Muscle layer of colon (tissue), 2 donors: ENCODE data around the gene COG5.
"Not testable (repeated sequence)": the region's sequence is repeated elsewhere in the genome, so short reads cannot be mapped to it uniquely, and the experiment has no call there.

ENCODE experiments used
- H3K27ac ChIP-seq: one replicate; pipeline ENCODE4 v1.7.0; 2013; ENCODE audit warnings: low read depth, mild to moderate bottlenecking, low read length, moderate library complexity
- H3K27me3 ChIP-seq, 2 donors: one replicate each; pipeline ENCODE4 v1.7.0; 2013; ENCODE audit warnings: low read length in 2 of 2, mild to moderate bottlenecking in 2 of 2; ENCODE audit not compliant: insufficient read depth in 2 of 2, control insufficient read depth in 1 of 2
- H3K36me3 ChIP-seq: one replicate; pipeline ENCODE4 v1.7.0; 2013; ENCODE audit warnings: mild to moderate bottlenecking, low read length; ENCODE audit not compliant: insufficient read depth
- H3K4me1 ChIP-seq: one replicate; pipeline ENCODE4 v1.7.0; 2013; ENCODE audit warnings: mild to moderate bottlenecking, low read length; ENCODE audit not compliant: insufficient read depth
- H3K4me3 ChIP-seq, 2 donors: one replicate each; pipeline ENCODE4 v1.7.0; 2013; ENCODE audit warnings: low read length in 2 of 2, low read depth in 1 of 2, mild to moderate bottlenecking in 1 of 2, moderate library complexity in 1 of 2
- H3K9ac ChIP-seq: one replicate; pipeline ENCODE4 v1.7.0; 2013; ENCODE audit warnings: low read length
- H3K9me3 ChIP-seq: one replicate; pipeline ENCODE4 v1.7.0; 2013; ENCODE audit warnings: mild to moderate bottlenecking, low read length
- donor health status: abdominal sarcoma.
- donor health status: Adenocarcinoma of cecum.

Gene COG5

DNA sequence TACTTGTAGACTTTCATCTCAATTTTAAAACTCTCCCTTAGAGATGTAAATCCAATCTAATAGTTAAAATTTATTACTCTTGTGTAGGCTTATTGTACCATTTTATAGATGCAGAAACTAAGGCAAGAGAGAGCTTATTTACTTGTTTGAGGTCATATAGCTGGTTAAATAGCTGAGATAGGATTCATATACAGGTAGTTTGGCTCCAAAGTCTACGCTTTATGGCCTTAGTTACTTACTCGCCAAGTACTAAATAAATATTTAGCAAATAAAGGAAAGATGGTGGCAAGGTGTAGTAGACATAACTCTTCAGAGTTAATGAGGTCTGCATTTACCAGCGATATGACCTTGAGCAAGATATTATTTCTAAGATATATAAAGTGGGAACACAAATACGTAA, 308.1 kb downstream of the COG5 start:
- H3K4me1 ChIP-seq, result no peaks in the 10 kb centered on the region
- H3K36me3 ChIP-seq, result no peaks in the 10 kb centered on the region
- no peaks in the 10 kb centered on the region for H3K27me3 ChIP-seq
- H3K9ac ChIP-seq, result no peak overlapping the region
- H3K27ac ChIP-seq, result no peak overlapping the region
- H3K9me3 ChIP-seq, result no peaks in the 10 kb centered on the region
- no peak overlapping the region for H3K4me3 ChIP-seq

DNA sequence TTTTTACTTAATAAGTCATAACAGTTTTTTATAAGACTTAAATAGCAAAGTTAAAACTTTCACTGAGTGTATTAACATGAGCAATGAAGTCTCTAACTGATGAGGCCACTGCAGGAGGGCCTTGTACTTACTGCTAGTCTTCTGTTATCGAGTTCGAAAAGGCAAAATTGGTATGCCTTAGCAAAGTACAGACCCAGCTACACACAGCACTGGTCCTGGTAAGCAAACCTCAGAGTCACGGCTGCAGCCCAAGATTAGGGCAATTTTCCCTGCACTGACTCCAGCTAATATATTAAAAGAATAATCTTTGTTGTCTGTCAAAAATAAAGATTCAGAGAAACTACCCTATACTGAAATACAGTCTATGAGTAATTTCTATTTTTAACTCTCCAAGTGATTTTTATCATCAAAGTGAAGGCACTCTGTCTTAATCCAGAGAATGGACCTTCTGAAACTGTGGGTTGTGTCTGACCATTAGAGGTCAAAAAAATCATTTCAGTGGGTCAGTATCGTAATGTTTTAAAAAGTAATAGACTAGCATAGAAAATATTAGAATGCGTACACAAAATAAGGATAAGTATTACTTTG, 309.2 kb downstream of the COG5 start:
- Histone ChIP-seq H3K4me3 (no peak overlapping the region), H3K27ac (no peak overlapping the region), H3K9ac (no peak overlapping the region), H3K9me3 (no peaks in the 10 kb centered on the region), H3K4me1 (no peaks in the 10 kb centered on the region), H3K36me3 (no peaks in the 10 kb centered on the region), H3K27me3 (no peaks in the 10 kb centered on the region)

DNA sequence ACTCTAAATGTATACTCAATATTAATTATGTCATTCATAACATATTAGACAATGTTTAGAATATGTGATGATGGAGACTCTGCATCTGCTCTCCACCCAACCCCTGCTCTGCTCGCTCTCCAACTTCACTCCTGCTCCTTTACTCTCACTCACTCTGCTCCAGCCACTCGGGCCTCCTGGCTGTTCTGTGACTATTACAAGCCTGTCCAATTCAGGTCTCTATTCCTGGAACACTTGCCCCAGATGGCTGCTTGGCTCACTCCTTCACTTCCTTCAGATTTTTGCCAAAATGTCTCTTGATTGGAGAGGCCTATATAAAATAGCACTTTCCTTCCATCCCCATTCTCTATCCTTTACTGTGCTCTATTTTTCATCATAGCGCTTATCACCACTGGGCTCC, 310.1 kb downstream of the COG5 start:
- Histone ChIP-seq H3K4me3 (no peak overlapping the region), H3K4me1 (no peaks in the 10 kb centered on the region), H3K36me3 (no peaks in the 10 kb centered on the region), H3K27me3 (no peaks in the 10 kb centered on the region), H3K9ac (no peak overlapping the region), H3K27ac (no peak overlapping the region), H3K9me3 (no peaks in the 10 kb centered on the region)

DNA sequence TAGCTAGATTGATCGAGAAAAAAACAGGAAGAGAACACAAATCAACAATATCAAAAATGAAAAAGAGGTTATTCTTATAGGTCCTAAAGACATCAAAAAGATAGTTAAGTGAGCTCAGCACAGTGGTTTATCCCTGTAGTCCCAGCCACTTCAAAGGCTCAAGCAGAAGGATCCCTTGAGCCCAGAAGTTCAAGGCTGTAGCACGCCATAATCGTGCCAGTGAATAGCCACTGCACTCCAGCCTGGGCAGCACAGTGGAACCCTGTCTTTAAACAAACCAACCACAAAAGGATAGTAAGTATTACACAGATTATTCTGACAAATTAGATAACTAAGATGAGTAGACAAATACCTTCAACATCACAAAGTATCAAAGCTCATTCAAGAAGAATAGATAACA, 311.8 kb downstream of the COG5 start:
- Histone ChIP-seq H3K4me1 (no peaks in the 10 kb centered on the region), H3K4me3 (no peak overlapping the region), H3K27me3 (no peaks in the 10 kb centered on the region), H3K27ac (no peak overlapping the region), H3K9me3 (peaks cover 1% of the 10 kb centered on the region), H3K36me3 (peaks cover 6% of the 10 kb centered on the region), H3K9ac (no peak overlapping the region)

DNA sequence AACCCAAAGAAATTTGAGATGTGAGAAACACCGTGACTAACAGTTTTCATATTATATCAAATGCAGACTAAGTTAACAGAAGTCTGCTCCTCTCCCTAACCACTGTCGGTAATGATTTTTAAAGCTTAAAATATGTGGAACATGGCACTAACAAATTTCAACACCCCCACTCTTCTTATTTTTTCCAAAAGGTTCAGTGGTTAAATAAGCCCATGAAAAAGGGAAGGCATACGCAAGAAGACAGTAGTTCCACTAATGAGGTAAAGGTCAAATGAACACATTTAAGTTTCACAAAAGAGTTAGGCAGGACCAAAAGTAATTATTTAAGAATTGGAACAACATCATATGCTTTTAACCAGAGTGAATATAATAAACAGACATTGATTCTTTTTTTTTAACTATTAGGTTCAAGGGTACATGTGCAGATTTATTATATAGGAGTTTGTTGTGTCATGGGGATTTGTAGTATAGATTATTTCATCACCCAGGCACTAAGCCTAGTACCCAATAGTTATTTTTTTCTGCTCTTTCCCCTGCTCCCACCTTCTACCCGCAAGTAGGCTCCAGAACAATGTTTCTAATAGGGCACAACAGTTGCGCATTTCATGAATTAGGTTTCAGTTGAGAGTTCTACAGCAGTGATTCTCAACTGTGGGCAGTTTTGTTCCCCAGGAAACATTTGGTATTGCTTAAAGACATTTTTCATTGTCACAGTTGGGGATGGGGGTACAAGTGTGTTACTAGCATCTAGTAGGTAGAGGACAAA, 315.0 kb downstream of the COG5 start:
- H3K4me1 ChIP-seq, result no peaks in the 10 kb centered on the region
- peaks cover 17% of the 10 kb centered on the region for H3K36me3 ChIP-seq
- H3K9ac ChIP-seq, result no peak overlapping the region
- H3K9me3 ChIP-seq, result peaks cover 4% of the 10 kb centered on the region
- no peak overlapping the region for H3K27ac ChIP-seq
- H3K4me3 ChIP-seq, result no peak overlapping the region
- H3K27me3 ChIP-seq, result no peaks in the 10 kb centered on the region

DNA sequence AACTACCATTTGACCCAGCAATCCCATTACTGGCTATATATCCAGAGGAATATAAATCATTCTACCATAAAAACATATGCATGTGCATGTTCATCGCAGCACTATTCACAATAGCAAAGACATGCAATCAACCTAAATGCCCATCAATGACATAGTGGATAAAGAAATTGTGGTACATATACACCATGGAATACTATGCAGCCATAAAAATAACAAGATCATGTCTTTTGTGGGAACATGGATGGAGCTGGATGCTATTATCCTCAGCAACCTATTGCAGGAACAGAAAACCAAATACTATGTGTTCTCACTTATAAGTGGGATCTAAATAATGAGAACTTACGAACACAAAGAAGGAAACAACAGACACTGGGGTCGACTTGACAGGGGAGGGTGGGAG, 316.9 kb downstream of the COG5 start:
- not testable (repeated sequence) for H3K4me1 ChIP-seq, H3K27ac ChIP-seq
- peaks cover 17% of the 10 kb centered on the region for H3K36me3 ChIP-seq

DNA sequence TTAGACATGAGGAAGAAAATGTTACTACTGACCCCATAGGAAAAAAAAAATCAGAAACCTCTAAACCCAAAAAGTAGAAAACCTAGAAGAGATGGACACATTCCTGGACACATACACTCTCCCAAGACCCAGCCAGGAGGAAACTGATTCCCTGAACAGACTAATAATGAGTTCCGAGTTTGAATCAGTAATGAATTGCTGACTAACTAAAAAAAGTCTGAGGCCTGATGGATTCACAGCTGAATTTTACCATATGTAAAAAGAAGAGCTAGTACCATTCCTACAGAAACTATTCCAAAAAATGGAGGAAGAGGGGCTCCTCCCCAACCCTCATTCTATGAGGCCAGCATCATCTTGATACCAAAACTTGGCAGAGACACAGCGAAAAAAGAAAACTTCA, 319.1 kb downstream of the COG5 start:
- Histone ChIP-seq H3K36me3 (peaks cover 17% of the 10 kb centered on the region), H3K27ac (no peak overlapping the region), H3K9ac (no peak overlapping the region), H3K4me3 (no peak overlapping the region), H3K9me3 (peaks cover 4% of the 10 kb centered on the region), H3K4me1 (no peaks in the 10 kb centered on the region), H3K27me3 (no peaks in the 10 kb centered on the region)

More for the DNA sequence above, 316.9 kb downstream of the COG5 start:
- not testable (repeated sequence) for H3K27me3 ChIP-seq, H3K9me3 ChIP-seq, H3K9ac ChIP-seq, H3K4me3 ChIP-seq

DNA sequence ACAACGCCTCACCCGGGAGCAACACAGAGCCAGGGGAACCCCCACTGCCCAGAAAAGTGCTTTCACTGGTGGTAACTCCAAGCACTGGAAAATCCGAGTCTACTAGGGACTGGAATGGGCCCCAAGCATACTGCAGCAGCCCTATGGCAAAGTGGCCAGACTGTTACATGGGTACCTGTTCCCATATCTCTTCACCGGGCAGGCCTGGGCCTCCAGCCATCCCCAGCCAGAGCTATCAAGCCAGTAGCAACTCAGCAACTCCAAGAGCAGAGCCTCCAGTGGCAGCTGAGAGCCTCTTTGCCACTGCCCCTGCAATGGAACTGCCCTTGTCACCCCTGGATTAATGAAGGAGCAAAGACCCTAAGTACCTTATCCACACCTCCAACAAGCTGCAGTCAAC, 321.5 kb downstream of the COG5 start:
- Histone ChIP-seq H3K4me1 (no peaks in the 10 kb centered on the region), H3K4me3 (no peak overlapping the region), H3K27ac (no peak overlapping the region), H3K36me3 (peaks cover 12% of the 10 kb centered on the region), H3K9ac (no peak overlapping the region), H3K27me3 (no peaks in the 10 kb centered on the region), H3K9me3 (peaks cover 4% of the 10 kb centered on the region)

DNA sequence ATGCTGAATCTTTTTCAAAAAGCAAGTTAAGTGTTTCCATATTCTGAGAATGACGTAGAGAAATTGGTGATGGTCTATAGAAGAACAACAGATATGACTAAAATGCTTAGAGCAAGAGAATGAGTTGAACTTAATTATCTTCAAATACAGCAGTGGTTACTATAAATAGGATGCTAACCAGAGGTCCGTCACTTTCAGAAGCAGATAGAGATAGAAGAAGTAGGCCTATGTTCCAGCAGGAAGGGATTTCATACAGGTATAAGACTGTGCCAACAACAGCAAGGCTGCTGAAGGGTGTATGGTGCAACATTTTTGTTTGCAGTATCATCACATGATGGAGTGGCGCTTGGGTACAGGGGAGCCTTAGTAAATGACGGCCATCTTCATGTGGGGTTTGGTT, 326.3 kb downstream of the COG5 start:
- H3K9ac ChIP-seq, result no peak overlapping the region
- no peaks in the 10 kb centered on the region for H3K9me3 ChIP-seq
- no peak overlapping the region for H3K27ac ChIP-seq
- H3K4me3 ChIP-seq, result no peak overlapping the region
- no peaks in the 10 kb centered on the region for H3K4me1 ChIP-seq
- no peaks in the 10 kb centered on the region for H3K36me3 ChIP-seq
- H3K27me3 ChIP-seq, result no peaks in the 10 kb centered on the region

DNA sequence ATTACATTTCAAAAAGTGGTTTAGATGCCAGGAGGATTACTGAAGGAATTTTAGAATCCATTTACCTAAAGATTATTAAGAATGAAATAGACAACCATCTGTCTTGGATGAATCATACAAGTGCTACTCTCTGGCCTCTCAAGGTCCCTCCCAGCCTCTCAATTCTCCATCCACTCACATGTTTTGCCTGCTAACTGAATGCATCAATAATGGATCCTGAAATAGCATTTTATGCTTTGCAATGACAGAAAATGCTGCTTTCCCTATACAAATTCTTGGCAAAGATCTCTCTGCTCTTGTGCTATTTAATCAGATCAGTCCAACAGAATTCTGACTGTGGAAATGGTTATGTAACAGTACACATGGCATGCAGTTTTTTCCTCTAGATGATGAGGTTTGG, 326.9 kb downstream of the COG5 start:
- Histone ChIP-seq H3K4me1 (no peaks in the 10 kb centered on the region), H3K9ac (no peak overlapping the region), H3K36me3 (no peaks in the 10 kb centered on the region), H3K27ac (no peak overlapping the region), H3K9me3 (no peaks in the 10 kb centered on the region), H3K27me3 (no peaks in the 10 kb centered on the region), H3K4me3 (no peak overlapping the region)

DNA sequence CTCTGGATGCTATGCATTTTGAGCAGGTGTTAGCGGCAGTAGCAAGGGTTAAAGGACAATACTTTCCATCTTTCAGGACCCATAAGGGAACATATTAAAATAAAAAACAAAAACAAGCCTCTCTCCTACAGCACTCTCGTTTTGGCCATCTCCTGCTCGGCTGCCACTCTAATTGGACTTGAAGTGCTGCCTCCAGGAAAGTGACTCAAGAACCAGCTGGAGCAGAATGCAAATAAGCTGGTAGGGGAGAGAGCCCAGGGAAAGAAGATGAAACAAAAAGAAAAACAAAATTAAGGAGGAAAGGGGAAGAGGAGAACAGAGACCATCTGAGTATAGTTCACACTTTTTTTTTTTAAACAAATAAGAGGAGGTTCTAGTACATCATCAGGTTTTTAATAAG, 329.3 kb downstream of the COG5 start:
- Histone ChIP-seq H3K27ac (no peak overlapping the region), H3K27me3 (no peaks in the 10 kb centered on the region), H3K4me3 (no peak overlapping the region)

DNA sequence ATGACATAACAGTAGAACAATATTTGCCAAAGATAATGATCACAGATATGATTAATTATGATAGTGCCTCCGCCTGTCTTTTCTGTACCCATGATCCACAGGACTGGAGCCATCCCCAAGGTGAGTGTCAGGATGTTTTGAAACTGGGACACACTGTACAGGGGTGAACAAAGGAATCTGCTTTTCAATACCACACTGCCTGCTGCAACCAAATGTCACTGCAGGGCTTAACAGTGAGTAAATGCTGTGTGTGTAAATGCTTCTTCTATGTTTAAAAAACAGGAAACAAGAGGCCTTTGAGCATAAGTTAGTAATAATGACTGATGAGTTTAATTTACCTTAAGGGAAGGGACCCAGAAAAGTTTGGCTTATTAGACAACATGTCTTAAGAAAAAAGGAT, 329.7 kb downstream of the COG5 start:
- Histone ChIP-seq H3K9ac (no peak overlapping the region), H3K27ac (no peak overlapping the region), H3K4me1 (no peaks in the 10 kb centered on the region), H3K4me3 (no peak overlapping the region), H3K9me3 (no peaks in the 10 kb centered on the region), H3K27me3 (no peaks in the 10 kb centered on the region), H3K36me3 (no peaks in the 10 kb centered on the region)

More for the DNA sequence above, 329.3 kb downstream of the COG5 start:
- H3K4me1 ChIP-seq, result no peaks in the 10 kb centered on the region
- H3K36me3 ChIP-seq, result no peaks in the 10 kb centered on the region
- no peak overlapping the region for H3K9ac ChIP-seq
- no peaks in the 10 kb centered on the region for H3K9me3 ChIP-seq
